DOHH2 (cell line): Measurements from ENCODE around the gene GSG1L.

ENCODE experiments used
- H3F3A ChIP-seq: fragments of 200-600 bp; sonication (generic), shearing (Covaris generic); 2 replicates; pipeline ENCODE4 v1.6.0; 2016; ENCODE audit warnings: antibody characterized with exemption, mild to moderate bottlenecking; ENCODE audit not compliant: control insufficient read depth, insufficient read depth
- H3K27ac ChIP-seq: fragments of 200-600 bp; sonication (generic); 2 replicates; pipeline ENCODE4 v1.5.1; 2014; ENCODE audit warnings: low read depth, mild to moderate bottlenecking, low read length, moderate library complexity
- H3K27me3 ChIP-seq: fragments of 200-600 bp; sonication (generic); 2 replicates; pipeline ENCODE4 v1.6.1; 2014; ENCODE audit warnings: mild to moderate bottlenecking, low read length, mixed read lengths; ENCODE audit not compliant: control insufficient read depth
- H3K36me3 ChIP-seq: fragments of 200-600 bp; sonication (generic); 2 replicates; pipeline ENCODE4 v1.6.1; 2014; ENCODE audit warnings: mild to moderate bottlenecking, low read length, moderate library complexity, mixed read lengths; ENCODE audit not compliant: control insufficient read depth
- H3K4me1 ChIP-seq: fragments of 200-600 bp; sonication (generic); 2 replicates; pipeline ENCODE4 v1.6.1; 2014; ENCODE audit warnings: mild to moderate bottlenecking, low read length, mixed read lengths; ENCODE audit not compliant: control insufficient read depth
- H3K4me2 ChIP-seq: fragments of 200-600 bp; sonication (generic); 2 replicates; pipeline ENCODE4 v1.6.0; 2014; ENCODE audit warnings: mild to moderate bottlenecking, low read length, moderate library complexity
- H3K4me3 ChIP-seq: fragments of 200-600 bp; sonication (generic); 2 replicates; pipeline ENCODE4 v1.5.1; 2014; ENCODE audit warnings: mild to moderate bottlenecking, low read length, mixed read lengths
- H3K79me2 ChIP-seq: fragments of 200-600 bp; sonication (generic); 2 replicates; pipeline ENCODE4 v1.6.1; 2014; ENCODE audit warnings: mild to moderate bottlenecking, low read length, mixed read lengths; ENCODE audit not compliant: control insufficient read depth
- H3K9me2 ChIP-seq: fragments of 200-600 bp; sonication (generic); replicated peaks from 2 replicates; pipeline ENCODE4 v1.6.1; 2014; ENCODE audit warnings: mild to moderate bottlenecking, low read length, mixed read lengths; ENCODE audit not compliant: control insufficient read depth
- H3K9me3 ChIP-seq: fragments of 200-600 bp; sonication (generic); 2 replicates; pipeline ENCODE4 v1.6.1; 2014; ENCODE audit warnings: antibody characterized with exemption, low read length, mixed read lengths; ENCODE audit not compliant: control insufficient read depth, insufficient read depth
- H4K20me1 ChIP-seq: fragments of 200-600 bp; sonication (generic); 2 replicates; pipeline ENCODE4 v1.6.0; 2014; ENCODE audit warnings: low read depth, mild to moderate bottlenecking, antibody characterized with exemption, low read length, moderate library complexity; ENCODE audit not compliant: control insufficient read depth, insufficient read depth
- CTCF ChIP-seq: fragments of 200-600 bp; sonication (generic); IDR thresholded peaks from one replicate; pipeline ENCODE4 v1.5.1; 2014; ENCODE audit warnings: antibody characterized with exemption, mild to moderate bottlenecking, low read depth, low read length; ENCODE audit not compliant: poor library complexity, severe bottlenecking
- EZH2phosphoT487 ChIP-seq: fragments of 200-600 bp; sonication (generic); IDR thresholded peaks from 2 replicates; pipeline ENCODE4 v1.6.1; 2017; ENCODE audit warnings: borderline replicate concordance, mild to moderate bottlenecking, antibody characterized with exemption, low read length, moderate library complexity, mixed read lengths

Gene GSG1L

GRCh38 chr16:27820646-27821345, 242.7 kb downstream of the GSG1L start:
- no peaks in the 10 kb centered on the region for H3K36me3 ChIP-seq
- no peaks in the 10 kb centered on the region for H3K4me1 ChIP-seq
- H3F3A ChIP-seq, result no peaks in the 10 kb centered on the region
- no peak for TF ChIP-seq CTCF
- no peak for TF ChIP-seq EZH2phosphoT487
- no peak overlapping the region for H3K4me2 ChIP-seq
- no peaks in the 10 kb centered on the region for H4K20me1 ChIP-seq
- H3K9me3 ChIP-seq, result no peaks in the 10 kb centered on the region
- no peak overlapping the region for H3K4me3 ChIP-seq
- no peak overlapping the region for H3K27ac ChIP-seq
- H3K9me2 ChIP-seq, result no peaks in the 10 kb centered on the region
- H3K27me3 ChIP-seq, result no peaks in the 10 kb centered on the region; the same call in 1 of the 2 replicates
- H3K79me2 ChIP-seq, result no peaks in the 10 kb centered on the region

GRCh38 chr16:27819881-27820610, 243.5 kb downstream of the GSG1L start:
- no peaks in the 10 kb centered on the region; the same call in 1 of the 2 replicates for H3K27me3 ChIP-seq

GRCh38 chr16:27819356-27819755, 244.2 kb downstream of the GSG1L start:
- Histone ChIP-seq H3K36me3 (no peaks in the 10 kb centered on the region), H3K27me3 (no peaks in the 10 kb centered on the region; the same call in 1 of the 2 replicates), H3K4me2 (no peak overlapping the region), H3K9me2 (no peaks in the 10 kb centered on the region), H3K9me3 (no peaks in the 10 kb centered on the region), H3K27ac (no peak overlapping the region), H3K79me2 (no peaks in the 10 kb centered on the region), H4K20me1 (no peaks in the 10 kb centered on the region), H3F3A (no peaks in the 10 kb centered on the region), H3K4me3 (no peak overlapping the region), H3K4me1 (no peaks in the 10 kb centered on the region)
- TF ChIP-seq CTCF, result no peak
- no peak for TF ChIP-seq EZH2phosphoT487

More at GRCh38 chr16:27819881-27820610, 243.5 kb downstream of the GSG1L start:
- no peaks in the 10 kb centered on the region for H3K9me2 ChIP-seq
- no peak for TF ChIP-seq CTCF
- no peak for TF ChIP-seq EZH2phosphoT487
- H3K79me2 ChIP-seq, result no peaks in the 10 kb centered on the region
- no peak overlapping the region for H3K4me2 ChIP-seq
- H4K20me1 ChIP-seq, result no peaks in the 10 kb centered on the region
- H3K4me1 ChIP-seq, result no peaks in the 10 kb centered on the region
- H3K9me3 ChIP-seq, result no peaks in the 10 kb centered on the region
- H3K4me3 ChIP-seq, result no peak overlapping the region
- no peaks in the 10 kb centered on the region for H3K36me3 ChIP-seq
- no peaks in the 10 kb centered on the region for H3F3A ChIP-seq
- H3K27ac ChIP-seq, result no peak overlapping the region
